ENCODE results near the gene ABCG1.

The ABCG1 gene

DNA sequence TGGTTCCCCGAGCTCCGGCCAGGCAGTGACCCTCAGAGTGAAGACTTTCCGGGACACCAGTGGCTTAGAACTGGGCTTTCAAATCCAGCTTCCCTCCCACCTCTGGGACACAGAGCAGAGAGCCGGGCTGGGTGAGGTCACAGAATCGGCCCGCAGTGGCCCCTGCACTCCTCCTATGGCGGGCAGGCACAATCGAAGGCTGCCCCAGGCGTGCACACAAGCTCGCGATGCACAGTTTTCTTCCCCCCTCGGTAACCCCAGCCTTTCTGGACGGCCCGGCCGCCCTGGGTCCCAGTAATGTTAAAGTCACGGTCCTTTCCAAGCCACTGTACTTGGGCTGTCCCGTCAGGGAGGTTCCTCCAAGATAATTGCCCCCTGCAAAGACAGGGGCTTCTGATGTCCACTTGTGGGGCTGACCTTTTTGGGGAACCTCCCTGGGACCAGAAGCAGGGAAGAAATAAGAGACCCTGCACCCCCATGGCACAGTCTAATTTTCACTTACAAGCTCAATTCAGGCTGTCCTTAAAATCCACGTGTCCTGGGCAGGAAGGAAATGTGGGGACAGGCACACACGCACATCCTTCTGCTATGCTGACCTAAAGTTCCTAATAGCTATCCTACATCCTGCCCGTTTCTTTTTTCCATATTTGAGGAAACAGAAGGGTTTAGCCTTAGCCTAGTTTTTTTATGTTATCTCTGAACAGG lies 82.6 kb downstream of the ABCG1 start:
- H3K9ac ChIP-seq (ENCODE audit: low read length) = no peak overlapping the region
- H4K20me1 ChIP-seq (ENCODE audit: insufficient read depth, low read length) = no peaks in the 10 kb centered on the region
- H3K79me2 ChIP-seq (ENCODE audit: insufficient read depth, low read length) = no peaks in the 10 kb centered on the region
- no peaks in the 10 kb centered on the region for H3K4me1 ChIP-seq (ENCODE audit: insufficient read depth, low read length, severe bottlenecking)
- H3K27me3 ChIP-seq (ENCODE audit: insufficient read depth, low read length) = peaks cover 7% of the 10 kb centered on the region; the same call in 1 of the 2 replicates
- no peak overlapping the region for H3K4me2 ChIP-seq (ENCODE audit: low read length)
- no peaks in the 10 kb centered on the region for H3K9me2 ChIP-seq (ENCODE audit: low read depth, low read length)
- TF ChIP-seq EZH2 (IDR thresholded peaks at IDR 0.05; ENCODE audit: borderline replicate concordance, low read length) (no peak), CTCF (IDR thresholded peaks at IDR 0.05; ENCODE audit: low read length) (no peak)
- no peak overlapping the region for H2AFZ ChIP-seq (ENCODE audit: low read length)
- H3K36me3 ChIP-seq (ENCODE audit: insufficient read depth, low read length) = no peaks in the 10 kb centered on the region
- no peaks in the 10 kb centered on the region for H3K9me3 ChIP-seq (ENCODE audit: low read length)
- no peaks in the 10 kb centered on the region for H3F3A ChIP-seq (ENCODE audit: insufficient read depth, low read length)
- no peak overlapping the region for H3K4me3 ChIP-seq (ENCODE audit: low read depth, low read length, poor library complexity, severe bottlenecking)
- no peak overlapping the region for H3K27ac ChIP-seq (ENCODE audit: low read depth, low read length, poor library complexity, severe bottlenecking)

DNA sequence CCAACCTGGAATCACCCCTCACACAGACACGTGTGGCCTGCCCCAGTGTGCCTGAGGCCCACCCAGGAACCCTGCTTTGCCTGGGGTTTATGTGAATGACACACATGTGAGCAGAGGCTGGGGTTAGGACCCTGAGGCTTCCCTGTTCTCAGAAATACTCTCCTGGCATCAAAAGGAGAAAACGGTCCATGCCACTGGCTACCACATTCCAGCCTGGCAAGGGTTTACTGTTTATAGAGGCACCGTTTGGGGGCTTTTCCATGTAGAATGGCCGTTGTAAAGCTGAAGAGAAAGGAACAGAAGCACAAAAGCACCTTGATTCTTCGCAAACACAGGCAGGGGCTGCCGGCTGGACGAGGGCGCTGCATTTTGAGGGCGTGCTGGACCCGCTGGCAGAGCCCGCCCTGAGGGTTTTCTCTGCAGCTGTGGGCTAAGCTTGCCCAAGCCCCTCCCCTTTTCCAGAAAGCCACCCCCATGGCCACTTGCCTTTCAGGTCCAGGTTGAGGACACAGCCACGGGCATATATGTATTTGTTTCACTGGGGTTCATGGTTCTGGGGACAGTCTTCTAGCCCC lies 83.2 kb downstream of the ABCG1 start:
- Histone ChIP-seq H3K27me3 (ENCODE audit: insufficient read depth, low read length) (peaks cover 7% of the 10 kb centered on the region; the same call in 1 of the 2 replicates), H4K20me1 (ENCODE audit: insufficient read depth, low read length) (no peaks in the 10 kb centered on the region), H3F3A (ENCODE audit: insufficient read depth, low read length) (no peaks in the 10 kb centered on the region), H3K4me2 (ENCODE audit: low read length) (no peak overlapping the region), H3K9ac (ENCODE audit: low read length) (no peak overlapping the region), H3K9me2 (ENCODE audit: low read depth, low read length) (no peaks in the 10 kb centered on the region), H3K27ac (ENCODE audit: low read depth, low read length, poor library complexity, severe bottlenecking) (no peak overlapping the region), H3K4me3 (ENCODE audit: low read depth, low read length, poor library complexity, severe bottlenecking) (no peak overlapping the region), H2AFZ (ENCODE audit: low read length) (no peak overlapping the region), H3K36me3 (ENCODE audit: insufficient read depth, low read length) (no peaks in the 10 kb centered on the region), H3K79me2 (ENCODE audit: insufficient read depth, low read length) (no peaks in the 10 kb centered on the region), H3K4me1 (ENCODE audit: insufficient read depth, low read length, severe bottlenecking) (no peaks in the 10 kb centered on the region), H3K9me3 (ENCODE audit: low read length) (no peaks in the 10 kb centered on the region)
- TF ChIP-seq EZH2 (IDR thresholded peaks at IDR 0.05; ENCODE audit: borderline replicate concordance, low read length) = no peak
- TF ChIP-seq CTCF (IDR thresholded peaks at IDR 0.05; ENCODE audit: low read length) = no peak

- TF ChIP-seq EZH2 (IDR thresholded peaks at IDR 0.05; ENCODE audit: borderline replicate concordance, low read length) (no peak), CTCF (IDR thresholded peaks at IDR 0.05; ENCODE audit: low read length) (no peak)
- no peaks in the 10 kb centered on the region for H3K9me2 ChIP-seq (ENCODE audit: low read depth, low read length)
- H3K9ac ChIP-seq (ENCODE audit: low read length) = no peak overlapping the region
- H4K20me1 ChIP-seq (ENCODE audit: insufficient read depth, low read length) = no peaks in the 10 kb centered on the region
- no peak overlapping the region for H3K4me2 ChIP-seq (ENCODE audit: low read length)
- no peak overlapping the region for H3K27ac ChIP-seq (ENCODE audit: low read depth, low read length, poor library complexity, severe bottlenecking)
- peaks cover 7% of the 10 kb centered on the region; the same call in 1 of the 2 replicates for H3K27me3 ChIP-seq (ENCODE audit: insufficient read depth, low read length)
- H2AFZ ChIP-seq (ENCODE audit: low read length) = no peak overlapping the region
- no peaks in the 10 kb centered on the region for H3F3A ChIP-seq (ENCODE audit: insufficient read depth, low read length)
- H3K4me3 ChIP-seq (ENCODE audit: low read depth, low read length, poor library complexity, severe bottlenecking) = no peak overlapping the region
- no peaks in the 10 kb centered on the region for H3K36me3 ChIP-seq (ENCODE audit: insufficient read depth, low read length)
- no peaks in the 10 kb centered on the region for H3K79me2 ChIP-seq (ENCODE audit: insufficient read depth, low read length)
- H3K9me3 ChIP-seq (ENCODE audit: low read length) = no peaks in the 10 kb centered on the region
- H3K4me1 ChIP-seq (ENCODE audit: insufficient read depth, low read length, severe bottlenecking) = no peaks in the 10 kb centered on the region
These were observed 83.9 kb downstream of the ABCG1 start for GRCh38 chr21:42302794-42303193.

Measured in OCI-LY1 (cell line).